PC-3 (cell line): ENCODE measurements around the gene DGKB.

Experiments used
- CTCF ChIP-seq: fragments of 300-600 bp; sonication (generic); conservative IDR thresholded peaks from 2 replicates; pipeline ENCODE4 v1.5.1; 2017; ENCODE audit warnings: antibody characterized with exemption, low read depth, mild to moderate bottlenecking, low read length
- EZH2 ChIP-seq: fragments of 300-600 bp; sonication (generic); IDR thresholded peaks from one replicate; pipeline ENCODE4 v1.6.1; 2017; ENCODE audit warnings: antibody characterized with exemption, mild to moderate bottlenecking, low read length; ENCODE audit not compliant: unreplicated experiment

- TF ChIP-seq CTCF (no peak), EZH2 (no peak)
These were observed 562.0 kb downstream of the DGKB start for GRCh38 chr7:14340393-14341074.
